Measurements from ENCODE around the gene FAAP20.

The FAAP20 gene

GRCh38 chr1:2172012-2172411 is 22.6 kb downstream of the FAAP20 start:
- peaks cover 22 to 47% of the 10 kb centered on the region in 2 donors for H3K36me3 ChIP-seq (ENCODE audit: control insufficient read depth in 1 of 2, insufficient read depth in 2 of 2, low read length in 2 of 2)
- no peak overlapping the region for H3K9ac ChIP-seq (ENCODE audit: low read depth in 1 of 2, low read length in 2 of 2)
- H3K4me1 ChIP-seq (ENCODE audit: control insufficient read depth in 1 of 2, insufficient read depth in 2 of 2, low read length in 2 of 2): no peaks in the 10 kb centered on the region
- no peak overlapping the region for H3K4me3 ChIP-seq (ENCODE audit: low read depth in 1 of 2, low read length in 2 of 2)
- H3K27ac ChIP-seq (ENCODE audit: low read depth, low read length): no peak overlapping the region
- H3K9me3 ChIP-seq (ENCODE audit: control insufficient read depth in 1 of 2, low read length in 2 of 2): no peaks in the 10 kb centered on the region
- no peaks in the 10 kb centered on the region for H3K27me3 ChIP-seq (ENCODE audit: control insufficient read depth in 1 of 2, insufficient read depth in 2 of 2, low read length in 2 of 2)

GRCh38 chr1:2170211-2170610 is 24.4 kb downstream of the FAAP20 start:
- Histone ChIP-seq H3K4me3 (ENCODE audit: low read depth in 1 of 2, low read length in 2 of 2) (no peak overlapping the region), H3K4me1 (ENCODE audit: control insufficient read depth in 1 of 2, insufficient read depth in 2 of 2, low read length in 2 of 2) (no peaks in the 10 kb centered on the region), H3K9ac (ENCODE audit: low read depth in 1 of 2, low read length in 2 of 2) (no peak overlapping the region), H3K27ac (ENCODE audit: low read depth, low read length) (no peak overlapping the region), H3K36me3 (ENCODE audit: control insufficient read depth in 1 of 2, insufficient read depth in 2 of 2, low read length in 2 of 2) (peaks cover 20 to 42% of the 10 kb centered on the region in 2 donors), H3K9me3 (ENCODE audit: control insufficient read depth in 1 of 2, low read length in 2 of 2) (no peaks in the 10 kb centered on the region), H3K27me3 (ENCODE audit: control insufficient read depth in 1 of 2, insufficient read depth in 2 of 2, low read length in 2 of 2) (no peaks in the 10 kb centered on the region)

- Histone ChIP-seq H3K36me3 (ENCODE audit: control insufficient read depth in 1 of 2, insufficient read depth in 2 of 2, low read length in 2 of 2) (peaks cover 20 to 44% of the 10 kb centered on the region in 2 donors), H3K9ac (ENCODE audit: low read depth in 1 of 2, low read length in 2 of 2) (no peak overlapping the region), H3K4me1 (ENCODE audit: control insufficient read depth in 1 of 2, insufficient read depth in 2 of 2, low read length in 2 of 2) (no peaks in the 10 kb centered on the region), H3K27me3 (ENCODE audit: control insufficient read depth in 1 of 2, insufficient read depth in 2 of 2, low read length in 2 of 2) (no peaks in the 10 kb centered on the region), H3K4me3 (ENCODE audit: low read depth in 1 of 2, low read length in 2 of 2) (no peak overlapping the region), H3K9me3 (ENCODE audit: control insufficient read depth in 1 of 2, low read length in 2 of 2) (no peaks in the 10 kb centered on the region), H3K27ac (ENCODE audit: low read depth, low read length) (no peak overlapping the region)
These were observed 25.3 kb downstream of the FAAP20 start for GRCh38 chr1:2169200-2169836.

- H3K4me1 ChIP-seq (ENCODE audit: control insufficient read depth in 1 of 2, insufficient read depth in 2 of 2, low read length in 2 of 2): no peaks in the 10 kb centered on the region
- H3K27me3 ChIP-seq (ENCODE audit: control insufficient read depth in 1 of 2, insufficient read depth in 2 of 2, low read length in 2 of 2): no peaks in the 10 kb centered on the region
- H3K9me3 ChIP-seq (ENCODE audit: control insufficient read depth in 1 of 2, low read length in 2 of 2): no peaks in the 10 kb centered on the region
- H3K9ac ChIP-seq (ENCODE audit: low read depth in 1 of 2, low read length in 2 of 2): no peak overlapping the region
- H3K27ac ChIP-seq (ENCODE audit: low read depth, low read length): no peak overlapping the region
- peaks cover 20 to 44% of the 10 kb centered on the region in 2 donors for H3K36me3 ChIP-seq (ENCODE audit: control insufficient read depth in 1 of 2, insufficient read depth in 2 of 2, low read length in 2 of 2)
- no peak overlapping the region for H3K4me3 ChIP-seq (ENCODE audit: low read depth in 1 of 2, low read length in 2 of 2)
These were observed 26.0 kb downstream of the FAAP20 start for GRCh38 chr1:2168535-2168934.

GRCh38 chr1:2168090-2168489 is 26.5 kb downstream of the FAAP20 start:
- H3K4me1 ChIP-seq (ENCODE audit: control insufficient read depth in 1 of 2, insufficient read depth in 2 of 2, low read length in 2 of 2): no peaks in the 10 kb centered on the region
- H3K36me3 ChIP-seq (ENCODE audit: control insufficient read depth in 1 of 2, insufficient read depth in 2 of 2, low read length in 2 of 2): peaks cover 22 to 44% of the 10 kb centered on the region in 2 donors
- no peak overlapping the region for H3K4me3 ChIP-seq (ENCODE audit: low read depth in 1 of 2, low read length in 2 of 2)
- no peak overlapping the region for H3K27ac ChIP-seq (ENCODE audit: low read depth, low read length)
- no peak overlapping the region for H3K9ac ChIP-seq (ENCODE audit: low read depth in 1 of 2, low read length in 2 of 2)
- H3K27me3 ChIP-seq (ENCODE audit: control insufficient read depth in 1 of 2, insufficient read depth in 2 of 2, low read length in 2 of 2): no peaks in the 10 kb centered on the region
- H3K9me3 ChIP-seq (ENCODE audit: control insufficient read depth in 1 of 2, low read length in 2 of 2): peaks cover 0 to under 1% of the 10 kb centered on the region in 2 donors

- no peak overlapping the region for H3K27ac ChIP-seq (ENCODE audit: low read depth, low read length)
- no peak overlapping the region for H3K4me3 ChIP-seq (ENCODE audit: low read depth in 1 of 2, low read length in 2 of 2)
- H3K9ac ChIP-seq (ENCODE audit: low read depth in 1 of 2, low read length in 2 of 2): no peak overlapping the region
- peaks cover 17 to 38% of the 10 kb centered on the region in 2 donors for H3K36me3 ChIP-seq (ENCODE audit: control insufficient read depth in 1 of 2, insufficient read depth in 2 of 2, low read length in 2 of 2)
- H3K9me3 ChIP-seq (ENCODE audit: control insufficient read depth in 1 of 2, low read length in 2 of 2): peaks cover 0 to 2% of the 10 kb centered on the region in 2 donors
- no peaks in the 10 kb centered on the region for H3K4me1 ChIP-seq (ENCODE audit: control insufficient read depth in 1 of 2, insufficient read depth in 2 of 2, low read length in 2 of 2)
- no peaks in the 10 kb centered on the region for H3K27me3 ChIP-seq (ENCODE audit: control insufficient read depth in 1 of 2, insufficient read depth in 2 of 2, low read length in 2 of 2)
These were observed 27.9 kb downstream of the FAAP20 start for GRCh38 chr1:2166695-2167094.

GRCh38 chr1:2166254-2166653 is 28.3 kb downstream of the FAAP20 start:
- H3K27me3 ChIP-seq (ENCODE audit: control insufficient read depth in 1 of 2, insufficient read depth in 2 of 2, low read length in 2 of 2): no peaks in the 10 kb centered on the region
- peaks cover 0 to 2% of the 10 kb centered on the region in 2 donors for H3K9me3 ChIP-seq (ENCODE audit: control insufficient read depth in 1 of 2, low read length in 2 of 2)
- no peak overlapping the region for H3K9ac ChIP-seq (ENCODE audit: low read depth in 1 of 2, low read length in 2 of 2)
- no peaks in the 10 kb centered on the region for H3K4me1 ChIP-seq (ENCODE audit: control insufficient read depth in 1 of 2, insufficient read depth in 2 of 2, low read length in 2 of 2)
- H3K4me3 ChIP-seq (ENCODE audit: low read depth in 1 of 2, low read length in 2 of 2): no peak overlapping the region
- no peak overlapping the region for H3K27ac ChIP-seq (ENCODE audit: low read depth, low read length)
- peaks cover 17 to 39% of the 10 kb centered on the region in 2 donors for H3K36me3 ChIP-seq (ENCODE audit: control insufficient read depth in 1 of 2, insufficient read depth in 2 of 2, low read length in 2 of 2)

- H3K9me3 ChIP-seq (ENCODE audit: control insufficient read depth in 1 of 2, low read length in 2 of 2): peaks cover 0 to 2% of the 10 kb centered on the region in 2 donors
- H3K36me3 ChIP-seq (ENCODE audit: control insufficient read depth in 1 of 2, insufficient read depth in 2 of 2, low read length in 2 of 2): peaks cover 16 to 37% of the 10 kb centered on the region in 2 donors
These were observed 28.9 kb downstream of the FAAP20 start for GRCh38 chr1:2165646-2166045.

GRCh38 chr1:2163205-2163604 is 31.4 kb downstream of the FAAP20 start:
- H3K27me3 ChIP-seq (ENCODE audit: control insufficient read depth in 1 of 2, insufficient read depth in 2 of 2, low read length in 2 of 2): no peaks in the 10 kb centered on the region
- peaks cover 0 to 2% of the 10 kb centered on the region in 2 donors for H3K9me3 ChIP-seq (ENCODE audit: control insufficient read depth in 1 of 2, low read length in 2 of 2)
- H3K4me3 ChIP-seq (ENCODE audit: low read depth in 1 of 2, low read length in 2 of 2): no peak overlapping the region
- H3K27ac ChIP-seq (ENCODE audit: low read depth, low read length): no peak overlapping the region
- no peaks in the 10 kb centered on the region for H3K4me1 ChIP-seq (ENCODE audit: control insufficient read depth in 1 of 2, insufficient read depth in 2 of 2, low read length in 2 of 2)
- H3K9ac ChIP-seq (ENCODE audit: low read depth in 1 of 2, low read length in 2 of 2): no peak overlapping the region
- peaks cover 22 to 53% of the 10 kb centered on the region in 2 donors for H3K36me3 ChIP-seq (ENCODE audit: control insufficient read depth in 1 of 2, insufficient read depth in 2 of 2, low read length in 2 of 2)

More at GRCh38 chr1:2165646-2166045, 28.9 kb downstream of the FAAP20 start:
- Histone ChIP-seq H3K9ac (ENCODE audit: low read depth in 1 of 2, low read length in 2 of 2) (no peak overlapping the region), H3K27me3 (ENCODE audit: control insufficient read depth in 1 of 2, insufficient read depth in 2 of 2, low read length in 2 of 2) (no peaks in the 10 kb centered on the region), H3K4me3 (ENCODE audit: low read depth in 1 of 2, low read length in 2 of 2) (no peak overlapping the region), H3K4me1 (ENCODE audit: control insufficient read depth in 1 of 2, insufficient read depth in 2 of 2, low read length in 2 of 2) (no peaks in the 10 kb centered on the region), H3K27ac (ENCODE audit: low read depth, low read length) (no peak overlapping the region)

GRCh38 chr1:2160451-2161300 is 33.9 kb downstream of the FAAP20 start:
- no peaks in the 10 kb centered on the region for H3K27me3 ChIP-seq (ENCODE audit: control insufficient read depth in 1 of 2, insufficient read depth in 2 of 2, low read length in 2 of 2)
- no peak overlapping the region for H3K9ac ChIP-seq (ENCODE audit: low read depth in 1 of 2, low read length in 2 of 2)
- no peaks in the 10 kb centered on the region for H3K4me1 ChIP-seq (ENCODE audit: control insufficient read depth in 1 of 2, insufficient read depth in 2 of 2, low read length in 2 of 2)
- no peak overlapping the region for H3K27ac ChIP-seq (ENCODE audit: low read depth, low read length)
- no peak overlapping the region for H3K4me3 ChIP-seq (ENCODE audit: low read depth in 1 of 2, low read length in 2 of 2)
- H3K36me3 ChIP-seq (ENCODE audit: control insufficient read depth in 1 of 2, insufficient read depth in 2 of 2, low read length in 2 of 2): peaks cover 18 to 71% of the 10 kb centered on the region in 2 donors
- H3K9me3 ChIP-seq (ENCODE audit: control insufficient read depth in 1 of 2, low read length in 2 of 2): peaks cover 0 to 2% of the 10 kb centered on the region in 2 donors

Measured in duodenal mucosa (tissue), 2 donors.